ENCODE data around the gene PCDHB9.
"Not testable (repeated sequence)": the region's sequence is repeated elsewhere in the genome, so short reads cannot be mapped to it uniquely, and the experiment has no call there.

The PCDHB9 gene

GRCh38 chr5:141186897-141187512, at the start of gene PCDHB9:
Gene PCDHB9 (plus strand): TSS chr5:141187161. CDS start chr5:141187319, 158 bp downstream.
- peak in 1 of 2 donors; percentile 0 for DNase-seq

DNA sequence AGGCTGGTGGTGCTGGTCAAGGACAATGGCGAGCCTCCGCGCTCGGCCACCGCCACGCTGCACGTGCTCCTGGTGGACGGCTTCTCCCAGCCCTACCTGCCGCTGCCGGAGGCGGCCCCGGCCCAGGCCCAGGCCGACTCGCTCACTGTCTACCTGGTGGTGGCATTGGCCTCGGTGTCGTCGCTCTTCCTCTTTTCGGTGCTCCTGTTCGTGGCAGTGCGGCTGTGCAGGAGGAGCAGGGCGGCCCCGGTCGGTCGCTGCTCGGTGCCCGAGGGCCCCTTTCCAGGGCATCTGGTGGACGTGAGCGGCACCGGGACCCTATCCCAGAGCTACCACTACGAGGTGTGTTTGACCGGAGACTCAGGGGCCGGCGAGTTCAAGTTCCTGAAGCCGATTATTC, 49.6 kb upstream of the PCDHB9 start:
- DNase-seq = not testable (repeated sequence)

GRCh38 chr5:141149812-141150211, 37.1 kb upstream of the PCDHB9 start, which contains the start of gene PCDHB6:
Gene PCDHB6 (plus strand): TSS chr5:141150057. CDS start chr5:141150258, 201 bp downstream.
- no peak for DNase-seq

DNA sequence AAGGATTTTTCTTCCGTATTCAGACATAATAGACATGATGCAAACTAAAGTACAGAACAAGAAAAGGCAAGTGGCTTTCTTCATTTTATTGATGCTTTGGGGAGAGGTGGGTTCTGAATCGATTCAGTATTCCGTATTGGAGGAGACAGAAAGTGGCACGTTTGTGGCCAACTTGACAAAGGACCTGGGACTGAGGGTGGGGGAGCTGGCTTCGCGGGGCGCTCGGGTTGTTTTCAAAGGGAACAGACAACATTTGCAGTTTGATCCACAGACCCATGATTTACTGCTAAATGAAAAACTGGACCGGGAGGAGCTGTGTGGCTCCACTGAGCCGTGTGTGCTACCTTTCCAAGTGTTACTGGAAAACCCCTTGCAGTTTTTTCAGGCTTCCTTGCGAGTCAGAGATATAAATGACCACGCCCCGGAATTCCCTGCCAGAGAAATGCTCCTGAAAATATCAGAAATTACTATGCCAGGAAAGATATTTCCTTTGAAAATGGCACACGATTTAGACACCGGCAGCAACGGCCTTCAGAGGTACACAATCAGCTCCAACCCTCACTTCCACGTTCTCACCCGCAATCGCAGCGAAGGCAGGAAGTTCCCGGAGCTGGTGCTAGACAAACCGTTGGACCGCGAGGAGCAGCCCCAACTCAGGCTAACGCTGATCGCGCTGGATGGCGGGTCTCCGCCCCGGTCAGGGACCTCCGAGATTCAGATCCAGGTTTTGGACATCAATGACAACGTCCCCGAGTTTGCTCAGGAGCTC, 36.6 kb upstream of the PCDHB9 start:
- DNase-seq = no peak

GRCh38 chr5:141150993-141151325, 36.0 kb upstream of the PCDHB9 start:
- no peak for DNase-seq

- not testable (repeated sequence) for DNase-seq
These were observed 35.3 kb upstream of the PCDHB9 start for GRCh38 chr5:141151632-141152031.

GRCh38 chr5:141152096-141152495, 34.9 kb upstream of the PCDHB9 start:
- DNase-seq = not testable (repeated sequence)

- no peak for DNase-seq
These were observed 31.2 kb upstream of the PCDHB9 start for GRCh38 chr5:141155540-141156374.

- DNase-seq = not testable (repeated sequence)
These were observed 29.6 kb upstream of the PCDHB9 start for GRCh38 chr5:141157356-141157755.

DNA sequence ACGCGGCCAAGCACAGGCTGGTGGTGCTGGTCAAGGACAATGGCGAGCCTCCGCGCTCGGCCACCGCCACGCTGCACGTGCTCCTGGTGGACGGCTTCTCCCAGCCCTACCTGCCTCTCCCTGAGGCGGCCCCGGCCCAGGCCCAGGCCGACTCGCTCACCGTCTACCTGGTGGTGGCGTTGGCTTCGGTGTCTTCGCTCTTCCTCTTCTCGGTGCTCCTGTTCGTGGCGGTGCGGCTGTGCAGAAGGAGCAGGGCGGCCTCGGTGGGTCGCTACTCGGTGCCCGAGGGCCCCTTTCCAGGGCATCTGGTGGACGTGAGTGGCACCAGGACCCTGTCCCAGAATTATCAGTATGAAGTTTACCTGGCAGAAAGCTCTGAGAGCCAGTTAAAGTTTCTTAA, 29.1 kb upstream of the PCDHB9 start:
- DNase-seq = not testable (repeated sequence)

DNA sequence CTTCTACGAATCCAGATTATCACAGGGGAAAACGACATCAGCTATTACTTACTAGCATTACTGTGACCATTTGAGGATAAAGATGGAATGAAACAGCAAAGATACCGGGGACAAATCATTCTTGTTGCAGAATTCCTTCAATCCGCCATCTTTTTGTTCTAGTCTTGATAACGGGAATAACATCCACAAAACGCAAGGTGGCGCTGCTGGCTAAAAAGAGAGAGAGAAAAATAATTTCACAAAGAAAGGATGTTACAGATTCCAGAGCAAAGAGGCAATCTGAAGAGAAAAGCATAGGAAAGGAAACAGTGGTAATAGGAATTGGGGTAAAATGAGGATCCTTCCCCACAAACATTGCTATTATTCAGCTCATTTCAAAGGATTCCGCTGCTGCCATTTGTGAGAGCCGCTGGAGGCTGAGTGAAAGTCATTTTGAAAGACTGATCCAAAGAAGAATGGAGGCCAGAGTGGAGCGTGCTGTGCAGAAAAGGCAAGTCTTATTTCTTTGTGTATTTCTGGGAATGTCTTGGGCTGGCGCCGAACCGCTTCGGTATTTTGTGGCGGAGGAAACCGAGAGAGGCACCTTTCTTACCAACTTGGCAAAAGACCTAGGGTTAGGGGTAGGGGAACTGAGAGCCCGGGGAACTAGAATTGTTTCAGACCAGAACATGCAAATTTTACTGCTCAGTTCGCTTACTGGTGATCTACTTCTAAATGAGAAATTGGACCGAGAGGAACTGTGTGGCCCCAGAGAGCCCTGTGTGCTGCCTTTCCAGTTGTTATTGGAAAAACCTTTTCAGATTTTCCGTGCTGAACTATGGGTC, 14.4 kb upstream of the PCDHB9 start, which contains the start of gene PCDHB7:
Gene PCDHB7, plus strand, starts transcription at position 264 of the 824 bp plus-strand sequence. Its CDS starts 192 bp downstream, at position 456.
- peak in 1 of 2 donors; percentile 21 for DNase-seq

DNA sequence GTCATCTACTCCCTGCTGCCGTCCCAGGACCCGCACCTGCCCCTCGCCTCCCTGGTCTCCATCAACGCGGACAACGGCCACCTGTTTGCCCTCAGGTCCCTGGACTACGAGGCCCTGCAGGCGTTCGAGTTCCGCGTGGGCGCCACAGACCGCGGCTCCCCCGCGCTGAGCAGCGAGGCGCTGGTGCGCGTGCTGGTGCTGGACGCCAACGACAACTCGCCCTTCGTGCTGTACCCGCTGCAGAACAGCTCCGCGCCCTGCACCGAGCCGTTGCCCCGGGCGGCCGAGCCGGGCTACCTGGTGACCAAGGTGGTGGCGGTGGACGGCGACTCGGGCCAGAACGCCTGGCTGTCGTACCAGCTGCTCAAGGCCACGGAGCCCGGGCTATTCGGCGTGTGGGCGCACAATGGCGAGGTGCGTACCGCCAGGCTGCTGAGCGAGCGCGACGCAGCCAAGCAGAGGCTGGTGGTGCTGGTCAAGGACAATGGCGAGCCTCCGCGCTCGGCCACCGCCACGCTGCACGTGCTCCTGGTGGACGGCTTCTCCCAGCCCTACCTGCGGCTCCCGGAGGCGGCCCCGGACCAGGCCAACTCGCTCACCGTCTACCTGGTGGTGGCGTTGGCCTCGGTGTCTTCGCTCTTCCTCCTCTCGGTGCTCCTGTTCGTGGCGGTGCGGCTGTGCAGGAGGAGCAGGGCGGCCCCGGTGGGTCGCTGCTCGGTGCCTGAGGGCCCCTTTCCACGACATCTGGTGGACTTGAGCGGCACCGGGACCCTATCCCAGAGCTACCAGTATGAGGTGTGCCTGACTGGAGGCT, 12.5 kb upstream of the PCDHB9 start:
- not testable (repeated sequence) for DNase-seq

- DNase-seq = no peak
These were observed 11.0 kb upstream of the PCDHB9 start for GRCh38 chr5:141175933-141176332.

DNA sequence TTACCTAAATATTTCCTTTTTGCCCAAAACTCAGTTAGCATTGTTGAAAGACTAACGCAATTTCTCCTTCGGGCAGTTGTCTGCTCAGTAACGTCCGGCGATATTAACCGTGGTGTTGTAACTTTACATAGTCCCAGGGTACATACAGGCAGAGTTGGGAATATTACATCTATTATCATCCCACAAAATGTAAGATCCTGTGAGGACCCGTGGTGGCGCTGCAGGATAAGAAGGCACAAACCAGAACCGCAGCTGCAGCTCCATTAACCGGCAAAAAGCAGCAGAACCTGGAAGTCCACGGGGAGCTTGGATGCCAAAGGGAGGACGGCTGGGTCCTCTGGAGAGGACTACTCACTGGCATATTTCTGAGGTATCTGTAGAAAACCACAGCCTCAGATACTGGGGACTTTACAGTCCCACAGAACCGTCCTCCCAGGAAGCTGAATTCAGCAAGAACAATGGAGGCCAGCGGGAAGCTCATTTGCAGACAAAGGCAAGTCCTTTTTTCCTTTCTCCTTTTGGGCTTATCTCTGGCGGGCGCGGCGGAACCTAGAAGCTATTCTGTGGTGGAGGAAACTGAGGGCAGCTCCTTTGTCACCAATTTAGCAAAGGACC, 9.3 kb upstream of the PCDHB9 start, which contains the start of gene PCDHB8:
Gene PCDHB8, plus strand, starts transcription at position 214 of the 615 bp plus-strand sequence. Its CDS starts 245 bp downstream, at position 459.
- not testable (repeated sequence) for DNase-seq

GRCh38 chr5:141179371-141179770, 7.6 kb upstream of the PCDHB9 start:
- DNase-seq = not testable (repeated sequence)

- not testable (repeated sequence) for DNase-seq
These were observed 7.1 kb upstream of the PCDHB9 start for GRCh38 chr5:141179876-141180275.

DNA sequence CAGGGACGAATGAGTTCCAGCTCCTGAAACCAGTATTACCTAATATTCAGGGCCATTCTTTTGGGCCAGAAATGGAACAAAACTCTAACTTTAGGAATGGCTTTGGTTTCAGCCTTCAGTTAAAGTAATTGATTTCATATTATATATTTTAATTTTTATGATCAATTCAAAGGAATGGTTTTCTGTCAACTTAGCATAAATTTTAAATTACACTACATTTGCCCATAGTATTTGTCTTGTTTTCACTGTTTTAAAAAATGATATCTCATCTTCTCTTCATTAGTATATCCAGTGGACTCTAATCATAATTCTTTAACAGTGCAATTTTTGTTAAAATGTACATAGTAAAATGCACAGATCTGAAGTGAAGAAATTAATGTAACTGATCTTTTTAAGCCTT, 6.6 kb upstream of the PCDHB9 start:
- DNase-seq = no peak

- peak in 1 of 2 donors; percentile 6 for DNase-seq
These were observed 4.7 kb upstream of the PCDHB9 start, which contains the start of gene PCDHB16 for GRCh38 chr5:141182248-141182647. Gene PCDHB16 (plus strand): TSS chr5:141182387. CDS start chr5:141182560, 173 bp downstream.

- DNase-seq = not testable (repeated sequence)
These were observed 2.7 kb upstream of the PCDHB9 start for GRCh38 chr5:141184117-141184855.

DNA sequence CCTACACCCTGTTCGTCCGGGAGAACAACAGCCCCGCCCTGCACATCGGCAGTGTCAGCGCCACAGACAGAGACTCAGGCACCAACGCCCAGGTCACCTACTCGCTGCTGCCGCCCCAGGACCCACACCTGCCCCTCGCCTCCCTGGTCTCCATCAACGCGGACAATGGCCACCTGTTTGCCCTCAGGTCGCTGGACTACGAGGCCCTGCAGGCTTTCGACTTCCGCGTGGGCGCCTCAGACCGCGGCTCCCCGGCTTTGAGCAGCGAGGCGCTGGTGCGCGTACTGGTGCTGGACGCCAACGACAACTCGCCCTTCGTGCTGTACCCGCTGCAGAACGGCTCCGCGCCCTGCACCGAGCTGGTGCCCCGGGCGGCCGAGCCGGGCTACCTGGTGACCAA, 1.7 kb downstream of the PCDHB9 start:
- DNase-seq = not testable (repeated sequence)
